ENCODE measurements around the gene TSPAN18. TPM values are rescaled to one million over a fixed set of nuclear protein-coding genes. Genes with fewer than 3 reads are reported as not detected.

Gene TSPAN18
- total and polyA plus RNA-seq, 2 experiments from 2014 or later = 9.5 to 21.5 TPM

- H3K4me2 ChIP-seq = no peak overlapping the region
- H3K4me3 ChIP-seq = no peak overlapping the region
- peaks cover 2% of the 10 kb centered on the region for H3K27me3 ChIP-seq
- H3K9me2 ChIP-seq (replicated peaks; ENCODE audit: insufficient read depth) = no peaks in the 10 kb centered on the region
- H2AFZ ChIP-seq = no peak overlapping the region
- no peaks in the 10 kb centered on the region for H3K9me3 ChIP-seq (ENCODE audit: low read depth)
- TF ChIP-seq CTCF (IDR thresholded peaks at IDR 0.05; ENCODE audit: poor library complexity) (no peak), EZH2phosphoT487 (IDR thresholded peaks at IDR 0.05; ENCODE audit: low read depth, severe bottlenecking, unreplicated experiment) (no peak), EZH2 (IDR thresholded peaks at IDR 0.05; ENCODE audit: borderline replicate concordance) (no peak)
- no peaks in the 10 kb centered on the region for H4K20me1 ChIP-seq (ENCODE audit: insufficient read depth, poor library complexity, severe bottlenecking)
- WGBS (ENCODE audit: low lambda C conversion rate, missing lambda C conversion rate) = 65% methylated on average over 6 of the region's 8 CpGs
- peaks cover 35% of the 10 kb centered on the region for H3K4me1 ChIP-seq (ENCODE audit: insufficient read depth)
- H3K36me3 ChIP-seq (replicated peaks; ENCODE audit: insufficient read depth, low read depth) = no peaks in the 10 kb centered on the region
- no peaks in the 10 kb centered on the region for H3K79me2 ChIP-seq
- DNase-seq (ENCODE audit: low spot score) = peak; percentile 57
- H3K27ac ChIP-seq = no peak overlapping the region
Observed at GRCh38 chr11:44957776-44958564, 231.2 kb downstream of the TSPAN18 start.

GRCh38 chr11:44959064-44959463 is 232.3 kb downstream of the TSPAN18 start:
- Histone ChIP-seq H3K4me3 (no peak overlapping the region), H3K79me2 (no peaks in the 10 kb centered on the region), H3K4me1 (ENCODE audit: insufficient read depth) (peaks cover 34% of the 10 kb centered on the region), H3K9me3 (ENCODE audit: low read depth) (no peaks in the 10 kb centered on the region), H3K27ac (no peak overlapping the region), H3K9me2 (replicated peaks; ENCODE audit: insufficient read depth) (no peaks in the 10 kb centered on the region), H2AFZ (no peak overlapping the region), H4K20me1 (ENCODE audit: insufficient read depth, poor library complexity, severe bottlenecking) (no peaks in the 10 kb centered on the region), H3K4me2 (no peak overlapping the region), H3K36me3 (replicated peaks; ENCODE audit: insufficient read depth, low read depth) (no peaks in the 10 kb centered on the region), H3K27me3 (peaks cover 2% of the 10 kb centered on the region)
- TF ChIP-seq EZH2 (IDR thresholded peaks at IDR 0.05; ENCODE audit: borderline replicate concordance) = no peak
- no peak for TF ChIP-seq CTCF (IDR thresholded peaks at IDR 0.05; ENCODE audit: poor library complexity)
- TF ChIP-seq EZH2phosphoT487 (IDR thresholded peaks at IDR 0.05; ENCODE audit: low read depth, severe bottlenecking, unreplicated experiment) = no peak
- DNase-seq (ENCODE audit: low spot score) = no peak
- 89% methylated on average over 3 of the region's 3 CpGs for WGBS (ENCODE audit: low lambda C conversion rate, missing lambda C conversion rate)

- WGBS (ENCODE audit: low lambda C conversion rate, missing lambda C conversion rate) = 56% methylated on average over 4 of the region's 7 CpGs
- Histone ChIP-seq H3K27ac (no peak overlapping the region), H3K4me3 (no peak overlapping the region), H3K79me2 (no peaks in the 10 kb centered on the region), H3K4me1 (ENCODE audit: insufficient read depth) (peaks cover 36% of the 10 kb centered on the region), H3K4me2 (no peak overlapping the region), H4K20me1 (ENCODE audit: insufficient read depth, poor library complexity, severe bottlenecking) (no peaks in the 10 kb centered on the region), H3K36me3 (replicated peaks; ENCODE audit: insufficient read depth, low read depth) (no peaks in the 10 kb centered on the region), H3K9me2 (replicated peaks; ENCODE audit: insufficient read depth) (no peaks in the 10 kb centered on the region), H3K27me3 (peaks cover 2% of the 10 kb centered on the region), H2AFZ (no peak overlapping the region), H3K9me3 (ENCODE audit: low read depth) (no peaks in the 10 kb centered on the region)
- no peak for DNase-seq (ENCODE audit: low spot score)
- TF ChIP-seq CTCF (IDR thresholded peaks at IDR 0.05; ENCODE audit: poor library complexity) = no peak
Observed at GRCh38 chr11:44960200-44960845, 233.6 kb downstream of the TSPAN18 start.
